ENCODE results near the gene CD247. TPM values are rescaled to one million over a fixed set of nuclear protein-coding genes. Genes with fewer than 3 reads are reported as not detected.

CD247 gene
- total RNA-seq, 1 experiment from 2014 or later: 0.44 TPM

- CTCF ChIA-PET: no interaction called here
- no peak for DNase-seq (ENCODE audit: low read depth, low spot score)
- no peak for ATAC-seq
- Histone ChIP-seq H3K27ac (ENCODE audit: low read length) (no peak overlapping the region), H3K36me3 (ENCODE audit: control insufficient read depth, insufficient read depth, low read length) (no peaks in the 10 kb centered on the region), H3K9me3 (ENCODE audit: control insufficient read depth, insufficient read depth, low read depth, low read length) (no peaks in the 10 kb centered on the region), H3K4me3 (ENCODE audit: low read depth in 2 of 2, low read length in 2 of 2) (no peak overlapping the region), H3K27me3 (ENCODE audit: control insufficient read depth, insufficient read depth, low read length) (peaks cover 9% of the 10 kb centered on the region), H3K4me1 (ENCODE audit: control insufficient read depth, insufficient read depth, low read length) (no peaks in the 10 kb centered on the region)
- no TSS peak for BruUV-seq (replicated peaks)
- in situ Hi-C loops (cut with HindIII; ENCODE audit: low pct_unique_long_range_greater_than_20kb, low sequenced_read_pairs) (no loop called here), intact Hi-C loops (cut with micrococcal nuclease; ENCODE audit: unreplicated experiment) (no loop called here)
- POLR2A ChIA-PET: interaction anchor here (0.6 kb wide), 1 partner anchor 80 kb away, joined by 6 read pairs; no protein-coding TSS in a partner anchor
- TF ChIP-seq TCF7L2 (IDR thresholded peaks at IDR 0.05; ENCODE audit: low read depth, low read length) (no peak), REST (IDR thresholded peaks at IDR 0.05; ENCODE audit: insufficient read depth in 1 of 2, low read depth in 2 of 2, low read length in 1 of 2) (no peak), CTCF (IDR thresholded peaks at IDR 0.05) (no peak)
Measured at GRCh38 chr1:167514288-167514687, 4.0 kb downstream of the CD247 start.

GRCh38 chr1:167512046-167512654, 6.2 kb downstream of the CD247 start:
- Histone ChIP-seq H3K4me1 (ENCODE audit: control insufficient read depth, insufficient read depth, low read length) (no peaks in the 10 kb centered on the region), H3K27ac (ENCODE audit: low read length) (no peak overlapping the region), H3K9me3 (ENCODE audit: control insufficient read depth, insufficient read depth, low read depth, low read length) (no peaks in the 10 kb centered on the region), H3K4me3 (ENCODE audit: low read depth in 2 of 2, low read length in 2 of 2) (no peak overlapping the region), H3K36me3 (ENCODE audit: control insufficient read depth, insufficient read depth, low read length) (no peaks in the 10 kb centered on the region), H3K27me3 (ENCODE audit: control insufficient read depth, insufficient read depth, low read length) (peaks cover 12% of the 10 kb centered on the region)
- no peak for ATAC-seq
- ChIA-PET CTCF (no interaction called here), POLR2A (no interaction called here)
- intact Hi-C loops (cut with micrococcal nuclease; ENCODE audit: unreplicated experiment): no loop called here
- no TSS peak for BruUV-seq (replicated peaks)
- TF ChIP-seq CTCF (IDR thresholded peaks at IDR 0.05): no peak
- no peak for TF ChIP-seq REST (IDR thresholded peaks at IDR 0.05; ENCODE audit: insufficient read depth in 1 of 2, low read depth in 2 of 2, low read length in 1 of 2)
- TF ChIP-seq SIN3A (IDR thresholded peaks at IDR 0.05; ENCODE audit: borderline replicate concordance, insufficient read depth, low read depth, low read length): no peak
- no peak for TF ChIP-seq TCF7L2 (IDR thresholded peaks at IDR 0.05; ENCODE audit: low read depth, low read length)
- TF ChIP-seq POLR2AphosphoS5 (IDR thresholded peaks at IDR 0.05; ENCODE audit: low read depth, low read length): no peak
- no peak for DNase-seq (ENCODE audit: low read depth, low spot score)
- in situ Hi-C loops (cut with HindIII; ENCODE audit: low pct_unique_long_range_greater_than_20kb, low sequenced_read_pairs): no loop called here

Data from Panc1 (cell line).